IPS-18a (cell line): Measurements from ENCODE around the gene PFAS.

Experiments
- H3K27ac ChIP-seq: one replicate; pipeline ENCODE4 v1.5.1; 2013; ENCODE audit warnings: low read length
- H3K27me3 ChIP-seq: one replicate; pipeline ENCODE4 v1.6.1; 2013; ENCODE audit warnings: mild to moderate bottlenecking, low read length; ENCODE audit not compliant: control insufficient read depth, insufficient read depth
- H3K36me3 ChIP-seq: one replicate; pipeline ENCODE4 v1.6.1; 2013; ENCODE audit warnings: low read depth, low read length; ENCODE audit not compliant: control insufficient read depth
- H3K4me1 ChIP-seq: one replicate; pipeline ENCODE4 v1.6.1; 2013; ENCODE audit warnings: low read depth, low read length; ENCODE audit not compliant: control insufficient read depth
- H3K4me3 ChIP-seq: one replicate; pipeline ENCODE4 v1.5.1; 2013; ENCODE audit warnings: low read length
- H3K9ac ChIP-seq: one replicate; pipeline ENCODE4 v1.6.1; 2013; ENCODE audit warnings: mild to moderate bottlenecking, low read length, moderate library complexity
- H3K9me3 ChIP-seq: one replicate; pipeline ENCODE4 v1.6.1; 2013; ENCODE audit warnings: low read depth, low read length; ENCODE audit not compliant: control insufficient read depth

The PFAS gene

GRCh38 chr17:8275421-8276290 lies 26.6 kb downstream of the PFAS start:
- no peaks in the 10 kb centered on the region for H3K9me3 ChIP-seq
- no peak overlapping the region for H3K4me3 ChIP-seq
- peaks cover 6% of the 10 kb centered on the region for H3K36me3 ChIP-seq
- no peak overlapping the region for H3K27ac ChIP-seq
- H3K4me1 ChIP-seq, result no peaks in the 10 kb centered on the region
- H3K27me3 ChIP-seq, result no peaks in the 10 kb centered on the region
- H3K9ac ChIP-seq, result no peak overlapping the region

- Histone ChIP-seq H3K27me3 (no peaks in the 10 kb centered on the region), H3K36me3 (no peaks in the 10 kb centered on the region), H3K9ac (no peak overlapping the region), H3K9me3 (no peaks in the 10 kb centered on the region), H3K27ac (no peak overlapping the region), H3K4me3 (no peak overlapping the region), H3K4me1 (no peaks in the 10 kb centered on the region)
Observed at GRCh38 chr17:8277317-8277716, 28.2 kb downstream of the PFAS start.

- Histone ChIP-seq H3K4me3 (no peak overlapping the region), H3K9ac (no peak overlapping the region), H3K27ac (no peak overlapping the region), H3K36me3 (no peaks in the 10 kb centered on the region), H3K9me3 (no peaks in the 10 kb centered on the region), H3K27me3 (no peaks in the 10 kb centered on the region), H3K4me1 (no peaks in the 10 kb centered on the region)
Observed at GRCh38 chr17:8282345-8282744, 33.3 kb downstream of the PFAS start.

- Histone ChIP-seq H3K9me3 (no peaks in the 10 kb centered on the region), H3K9ac (no peak overlapping the region), H3K27ac (no peak overlapping the region), H3K4me1 (no peaks in the 10 kb centered on the region), H3K4me3 (no peak overlapping the region), H3K27me3 (no peaks in the 10 kb centered on the region), H3K36me3 (no peaks in the 10 kb centered on the region)
Observed at GRCh38 chr17:8283356-8283755, 34.3 kb downstream of the PFAS start.

GRCh38 chr17:8284126-8284525 lies 35.0 kb downstream of the PFAS start:
- Histone ChIP-seq H3K27ac (no peak overlapping the region), H3K9ac (no peak overlapping the region), H3K4me3 (no peak overlapping the region)

GRCh38 chr17:8285270-8286181 lies 36.4 kb downstream of the PFAS start:
- H3K4me3 ChIP-seq, result no peak overlapping the region
- H3K9ac ChIP-seq, result no peak overlapping the region
- peaks cover 6% of the 10 kb centered on the region for H3K4me1 ChIP-seq
- no peak overlapping the region for H3K27ac ChIP-seq
- H3K27me3 ChIP-seq, result no peaks in the 10 kb centered on the region
- H3K36me3 ChIP-seq, result no peaks in the 10 kb centered on the region
- no peaks in the 10 kb centered on the region for H3K9me3 ChIP-seq

More at GRCh38 chr17:8284126-8284525, 35.0 kb downstream of the PFAS start:
- Histone ChIP-seq H3K9me3 (no peaks in the 10 kb centered on the region), H3K27me3 (no peaks in the 10 kb centered on the region), H3K4me1 (peaks cover under 1% of the 10 kb centered on the region), H3K36me3 (no peaks in the 10 kb centered on the region)

GRCh38 chr17:8287651-8288335 lies 38.7 kb downstream of the PFAS start:
- Histone ChIP-seq H3K27ac (no peak overlapping the region), H3K27me3 (no peaks in the 10 kb centered on the region), H3K9ac (peak overlapping the region; percentile 69), H3K9me3 (no peaks in the 10 kb centered on the region), H3K36me3 (no peaks in the 10 kb centered on the region), H3K4me3 (peak overlapping the region; percentile 92), H3K4me1 (peaks cover 6% of the 10 kb centered on the region)

GRCh38 chr17:8288336-8289102 lies 39.4 kb downstream of the PFAS start, which contains the start of gene RANGRF:
RANGRF (plus strand) TSS chr17:8288670; CDS start chr17:8288789, 119 bp downstream.
- peak within 1 kb of the TSS; percentile 92 for H3K4me3 ChIP-seq
- H3K9ac ChIP-seq, result peak within 1 kb of the TSS; percentile 69
- peaks cover 6% of the 10 kb centered on the region for H3K4me1 ChIP-seq
- no peaks in the 10 kb centered on the region for H3K9me3 ChIP-seq
- no peaks in the 10 kb centered on the region for H3K36me3 ChIP-seq
- no peaks in the 10 kb centered on the region for H3K27me3 ChIP-seq
- no peak within 1 kb of the TSS for H3K27ac ChIP-seq

- H3K9ac ChIP-seq, result peak overlapping the region; percentile 69
- H3K27me3 ChIP-seq, result no peaks in the 10 kb centered on the region
- no peaks in the 10 kb centered on the region for H3K9me3 ChIP-seq
- peaks cover 6% of the 10 kb centered on the region for H3K4me1 ChIP-seq
- H3K27ac ChIP-seq, result no peak overlapping the region
- H3K4me3 ChIP-seq, result peak overlapping the region; percentile 92
- no peaks in the 10 kb centered on the region for H3K36me3 ChIP-seq
Observed at GRCh38 chr17:8289103-8289397, 40.0 kb downstream of the PFAS start.

- Histone ChIP-seq H3K4me1 (peaks cover 6% of the 10 kb centered on the region), H3K27me3 (no peaks in the 10 kb centered on the region), H3K9me3 (no peaks in the 10 kb centered on the region), H3K9ac (no peak overlapping the region), H3K27ac (no peak overlapping the region), H3K36me3 (no peaks in the 10 kb centered on the region), H3K4me3 (no peak overlapping the region)
Observed at GRCh38 chr17:8290043-8290442, 41.0 kb downstream of the PFAS start.
